ENCODE results near the gene ATP12A.

GRCh38 chr13:24687611-24688010 is 7.4 kb downstream of the ATP12A start:
- TF ChIP-seq CTCF (IDR thresholded peaks at IDR 0.05; ENCODE audit: insufficient read depth, low read length, poor library complexity, severe bottlenecking): no peak
- TF ChIP-seq EZH2phosphoT487 (conservative IDR thresholded peaks at IDR 0.05; ENCODE audit: low read length): no peak
